Stomach smooth muscle (tissue), 2 donors: ENCODE measurements around the gene ABCC2.

ENCODE experiments used
- H3K27ac ChIP-seq: one replicate; pipeline ENCODE4 v1.7.0; 2013; ENCODE audit warnings: mild to moderate bottlenecking, low read length, inconsistent platforms
- H3K27me3 ChIP-seq, 2 donors: one replicate each; pipeline ENCODE4 v1.7.0; 2013; ENCODE audit warnings: low read length in 2 of 2; ENCODE audit not compliant: insufficient read depth in 2 of 2, control insufficient read depth in 1 of 2
- H3K36me3 ChIP-seq, 2 donors: one replicate each; pipeline ENCODE4 v1.7.0; 2013; ENCODE audit warnings: low read length in 2 of 2; ENCODE audit not compliant: control insufficient read depth in 2 of 2, insufficient read depth in 2 of 2
- H3K4me1 ChIP-seq: one replicate; pipeline ENCODE4 v1.7.0; 2013; ENCODE audit warnings: low read length; ENCODE audit not compliant: control insufficient read depth, insufficient read depth
- H3K4me3 ChIP-seq, 2 donors: one replicate each; pipeline ENCODE4 v1.7.0; 2013; ENCODE audit warnings: low read length in 2 of 2
- H3K9ac ChIP-seq, 2 donors: one replicate each; pipeline ENCODE4 v1.7.0; 2013; ENCODE audit warnings: low read length in 2 of 2, mild to moderate bottlenecking in 1 of 2
- H3K9me3 ChIP-seq, 2 donors: one replicate each; pipeline ENCODE4 v1.7.0; 2013; ENCODE audit warnings: low read length in 2 of 2; ENCODE audit not compliant: control insufficient read depth in 2 of 2
- donor health status: healthy.
- donor health status: Pancreatic carcinoma.

Gene ABCC2

GRCh38 chr10:99870123-99870730 is 87.8 kb downstream of the ABCC2 start:
- no peaks in the 10 kb centered on the region for H3K9me3 ChIP-seq
- H3K27ac ChIP-seq = no peak overlapping the region
- H3K27me3 ChIP-seq = peaks cover 0 to 4% of the 10 kb centered on the region in 2 donors
- no peak overlapping the region for H3K9ac ChIP-seq
- H3K36me3 ChIP-seq = peaks cover 0 to 5% of the 10 kb centered on the region in 2 donors
- H3K4me1 ChIP-seq = no peaks in the 10 kb centered on the region
- no peak overlapping the region for H3K4me3 ChIP-seq

DNA sequence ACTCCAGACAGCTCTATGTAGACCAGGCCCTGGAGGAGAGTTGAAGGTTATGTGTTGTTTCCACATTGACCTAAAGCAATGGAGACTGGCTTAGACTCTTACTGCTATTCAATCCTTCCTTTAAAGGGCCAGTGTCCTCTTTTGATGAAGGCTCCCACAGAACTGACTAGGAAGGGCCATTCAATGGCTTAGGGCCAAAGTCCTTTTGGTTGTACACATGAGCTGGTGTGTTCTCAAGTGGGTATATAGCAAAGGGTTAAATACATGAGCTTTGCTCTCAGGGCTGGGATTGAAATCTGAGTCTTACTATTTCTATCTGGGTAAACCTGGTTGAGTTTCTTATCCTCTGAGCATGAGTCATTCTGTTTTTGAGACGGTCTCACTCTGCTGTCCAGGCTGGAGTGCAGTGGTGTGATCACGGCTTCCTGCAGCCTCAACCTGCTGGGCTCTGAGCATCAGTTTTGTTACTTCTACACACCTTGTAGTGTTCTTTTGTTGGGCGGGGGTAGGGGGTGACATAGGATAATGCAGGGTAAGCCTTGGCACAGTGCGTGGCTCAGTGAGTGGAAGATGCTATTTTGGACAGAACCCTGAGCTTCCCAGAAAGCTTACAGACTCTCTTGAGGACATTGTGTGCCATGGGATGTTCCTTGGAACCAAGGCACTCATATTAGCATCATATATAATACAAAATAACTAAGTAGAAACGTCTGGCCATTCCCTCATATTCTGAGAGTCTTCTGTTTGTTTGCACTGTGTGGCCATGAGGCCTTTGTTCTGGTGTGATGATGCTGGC is 90.1 kb downstream of the ABCC2 start:
- Histone ChIP-seq H3K9ac (no peak overlapping the region), H3K4me3 (no peak overlapping the region), H3K4me1 (no peaks in the 10 kb centered on the region), H3K27ac (no peak overlapping the region), H3K36me3 (peaks cover 17 to 18% of the 10 kb centered on the region in 2 donors), H3K9me3 (no peaks in the 10 kb centered on the region), H3K27me3 (peaks cover 0 to 4% of the 10 kb centered on the region in 2 donors)

DNA sequence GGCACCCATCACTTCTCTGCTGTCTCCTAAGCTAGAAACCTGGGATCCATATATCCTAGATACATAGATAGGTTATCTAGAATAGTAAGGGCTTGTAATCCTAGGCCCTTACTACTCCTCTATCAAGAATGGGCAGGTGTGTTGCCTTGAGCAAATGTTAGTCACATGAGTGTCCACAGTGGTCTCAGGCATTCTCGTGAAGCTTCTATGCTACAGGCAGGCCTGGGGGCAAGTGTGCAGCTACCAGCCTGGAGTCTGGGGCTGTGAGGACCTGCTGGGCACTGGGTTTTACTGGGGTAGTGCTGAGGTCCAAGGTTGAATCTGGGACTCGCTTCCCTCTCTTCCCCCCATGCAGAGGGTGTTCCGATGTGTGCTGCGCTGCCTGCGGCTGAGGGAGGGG is 91.4 kb downstream of the ABCC2 start:
- H3K9me3 ChIP-seq = no peaks in the 10 kb centered on the region
- peaks cover 23 to 26% of the 10 kb centered on the region in 2 donors for H3K36me3 ChIP-seq
- no peaks in the 10 kb centered on the region for H3K4me1 ChIP-seq
- H3K9ac ChIP-seq = no peak overlapping the region
- H3K27ac ChIP-seq = no peak overlapping the region
- H3K4me3 ChIP-seq = no peak overlapping the region
- H3K27me3 ChIP-seq = peaks cover 0 to 4% of the 10 kb centered on the region in 2 donors

DNA sequence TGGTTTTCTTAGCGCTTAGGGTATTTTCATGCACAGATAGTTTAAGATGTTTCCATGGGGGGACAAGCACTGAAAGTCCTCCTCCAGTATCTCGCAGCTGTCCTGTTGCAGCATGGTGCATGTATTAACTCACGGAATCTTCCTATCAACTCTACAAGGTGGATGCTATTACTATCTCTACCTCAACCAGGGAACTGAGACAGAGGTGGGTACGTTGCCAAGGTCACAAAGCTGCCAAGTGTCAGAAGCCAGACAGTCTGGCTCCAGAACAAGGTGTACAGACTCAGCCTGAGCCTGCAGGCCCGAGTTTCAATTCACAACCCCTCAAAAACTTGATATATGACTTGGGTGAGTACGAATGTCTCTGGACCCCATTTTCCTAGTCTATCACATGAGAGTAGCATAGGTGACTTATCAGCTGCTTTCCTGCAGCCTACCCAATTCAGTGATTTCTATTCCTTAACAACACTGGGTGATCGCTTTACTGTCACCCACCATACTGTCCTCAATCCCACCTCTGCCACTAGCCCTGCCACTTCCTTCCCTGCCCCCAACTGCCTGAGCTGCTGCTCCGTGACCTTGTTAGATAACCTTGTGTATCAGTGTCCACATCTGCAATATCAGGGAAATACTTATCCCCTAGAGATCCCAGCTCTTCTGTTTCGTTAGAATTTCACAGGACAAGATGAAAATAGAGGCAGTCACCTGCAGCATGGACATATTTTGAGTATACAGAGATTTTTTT is 92.1 kb downstream of the ABCC2 start:
- Histone ChIP-seq H3K4me1 (no peaks in the 10 kb centered on the region), H3K27ac (no peak overlapping the region), H3K27me3 (peaks cover 0 to 1% of the 10 kb centered on the region in 2 donors), H3K9ac (no peak overlapping the region), H3K4me3 (no peak overlapping the region), H3K36me3 (peaks cover 26 to 28% of the 10 kb centered on the region in 2 donors), H3K9me3 (no peaks in the 10 kb centered on the region)

- Histone ChIP-seq H3K27ac (no peak overlapping the region), H3K9me3 (no peaks in the 10 kb centered on the region), H3K4me3 (no peak overlapping the region), H3K4me1 (no peaks in the 10 kb centered on the region), H3K27me3 (no peaks in the 10 kb centered on the region), H3K9ac (no peak overlapping the region), H3K36me3 (peaks cover 31 to 36% of the 10 kb centered on the region in 2 donors)
Measured at GRCh38 chr10:99875473-99875872, 93.0 kb downstream of the ABCC2 start.

GRCh38 chr10:99880080-99880835 is 97.8 kb downstream of the ABCC2 start:
- no peak overlapping the region for H3K9ac ChIP-seq
- H3K36me3 ChIP-seq = peaks cover 51 to 67% of the 10 kb centered on the region in 2 donors
- no peaks in the 10 kb centered on the region for H3K9me3 ChIP-seq
- no peak overlapping the region for H3K4me3 ChIP-seq
- no peak overlapping the region for H3K27ac ChIP-seq
- H3K27me3 ChIP-seq = no peaks in the 10 kb centered on the region
- no peaks in the 10 kb centered on the region for H3K4me1 ChIP-seq

DNA sequence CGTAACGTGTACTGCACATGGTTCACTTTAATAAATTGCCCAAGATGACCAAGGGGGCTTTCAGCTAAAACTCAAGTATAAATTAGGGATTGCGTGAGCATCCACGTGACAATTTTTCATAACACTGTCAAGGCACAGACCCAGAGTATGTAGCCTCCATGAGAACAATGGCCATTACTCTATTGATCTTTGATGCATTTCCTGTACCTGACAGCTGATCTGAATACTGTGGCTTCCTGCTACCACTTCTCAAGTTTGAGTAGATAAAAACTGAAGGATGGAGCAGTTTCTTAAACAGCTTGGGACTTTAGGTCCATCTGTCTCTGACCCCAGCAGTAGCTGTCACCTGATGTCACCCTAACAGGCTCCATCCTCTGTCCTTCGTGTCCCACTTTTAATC is 98.9 kb downstream of the ABCC2 start:
- Histone ChIP-seq H3K9me3 (no peaks in the 10 kb centered on the region), H3K9ac (no peak overlapping the region), H3K27me3 (no peaks in the 10 kb centered on the region), H3K4me3 (no peak overlapping the region), H3K4me1 (no peaks in the 10 kb centered on the region), H3K27ac (no peak overlapping the region), H3K36me3 (peaks cover 52 to 74% of the 10 kb centered on the region in 2 donors)

- Histone ChIP-seq H3K36me3 (peaks cover 42 to 66% of the 10 kb centered on the region in 2 donors), H3K4me3 (no peak overlapping the region), H3K4me1 (no peaks in the 10 kb centered on the region), H3K27me3 (no peaks in the 10 kb centered on the region), H3K27ac (no peak overlapping the region), H3K9me3 (no peaks in the 10 kb centered on the region), H3K9ac (no peak overlapping the region)
Measured at GRCh38 chr10:99883523-99883922, 101.1 kb downstream of the ABCC2 start.

DNA sequence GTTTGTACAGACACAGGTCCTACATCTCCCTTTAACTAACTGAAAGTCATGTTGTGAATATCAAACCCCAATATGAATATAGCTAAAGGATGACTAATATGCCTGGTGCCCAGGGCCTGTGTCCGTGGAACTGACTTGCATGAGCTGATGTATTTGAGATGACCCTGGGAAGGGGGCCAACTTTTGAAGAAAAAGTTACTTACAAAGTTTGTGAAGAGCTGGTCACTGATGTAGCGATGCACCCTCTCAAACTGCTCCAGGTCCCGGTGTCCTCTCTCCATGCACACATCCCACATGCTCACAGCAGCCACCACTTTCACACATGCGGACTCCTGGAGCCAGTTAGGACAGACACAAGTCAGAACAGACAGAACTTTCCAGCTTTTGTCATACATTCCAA is 106.2 kb downstream of the ABCC2 start:
- no peaks in the 10 kb centered on the region for H3K4me1 ChIP-seq
- H3K9ac ChIP-seq = no peak overlapping the region
- no peaks in the 10 kb centered on the region for H3K27me3 ChIP-seq
- H3K27ac ChIP-seq = no peak overlapping the region
- no peaks in the 10 kb centered on the region for H3K9me3 ChIP-seq
- peaks cover 21 to 28% of the 10 kb centered on the region in 2 donors for H3K36me3 ChIP-seq
- H3K4me3 ChIP-seq = no peak overlapping the region

DNA sequence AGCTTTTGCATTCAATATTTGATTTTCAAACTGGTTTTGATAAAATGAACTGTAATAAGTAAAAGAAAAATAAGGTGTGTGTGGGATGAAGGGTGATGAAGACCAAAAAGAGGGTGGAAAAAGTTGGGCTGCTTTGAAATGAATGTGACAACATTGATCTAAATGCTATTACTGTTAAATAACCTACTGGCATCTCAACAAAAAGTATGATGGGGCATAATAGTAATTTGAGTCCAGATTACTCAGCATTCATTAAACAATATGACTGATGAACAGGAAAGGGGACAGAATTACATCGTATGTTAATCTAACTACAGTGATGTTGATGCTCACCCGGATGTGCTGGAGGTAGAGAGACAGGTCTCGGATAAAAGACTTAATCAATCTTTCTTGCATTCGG is 112.2 kb downstream of the ABCC2 start:
- H3K9ac ChIP-seq = no peak overlapping the region
- H3K9me3 ChIP-seq = no peaks in the 10 kb centered on the region
- no peaks in the 10 kb centered on the region for H3K4me1 ChIP-seq
- no peaks in the 10 kb centered on the region for H3K27me3 ChIP-seq
- no peak overlapping the region for H3K4me3 ChIP-seq
- peaks cover 37 to 46% of the 10 kb centered on the region in 2 donors for H3K36me3 ChIP-seq
- no peak overlapping the region for H3K27ac ChIP-seq
